Breast epithelium (tissue), 4 donors: Measurements from ENCODE around the gene DDX43. TPM values are rescaled to one million over a fixed set of nuclear protein-coding genes. Genes with fewer than 3 reads are reported as not detected.
"Not testable (repeated sequence)": the region's sequence is repeated elsewhere in the genome, so short reads cannot be mapped to it uniquely, and the experiment has no call there.

Experiments
- DNase-seq, 2 donors: peaks; one replicate each; pipeline ENCODE4 v3.0.0-alpha.2; 2019; ENCODE audit warnings: low spot score in 2 of 2
- H3K27ac ChIP-seq, 2 donors: fragments of 200-600 bp; sonication (generic) in 1 of 2; one replicate each; pipeline ENCODE4 v1.5.1; 2016 to 2019; ENCODE audit warnings: mild to moderate bottlenecking in 1 of 2
- H3K27me3 ChIP-seq, 2 donors: fragments of 200-600 bp; sonication (generic) in 1 of 2; one replicate each; pipeline versions ENCODE4 v1.5.1 to v1.6.0; 2017 to 2019; ENCODE audit warnings: control low read depth in 1 of 2, mild to moderate bottlenecking in 1 of 2
- H3K36me3 ChIP-seq: fragments of 200-600 bp; one replicate; pipeline ENCODE4 v1.5.1; 2019
- H3K4me1 ChIP-seq, 2 donors: fragments of 200-600 bp; sonication (generic); one replicate each; pipeline ENCODE4 v1.5.1; 2016 to 2019; ENCODE audit warnings: control low read depth in 1 of 2
- H3K4me3 ChIP-seq, 3 donors: fragments of 200-600 bp; sonication (generic); 1 replicate in 2 of 3; 2 replicates in 1 of 3; pipeline ENCODE4 v1.5.1; 2016 to 2019; ENCODE audit warnings: mild to moderate bottlenecking in 3 of 3, moderate library complexity in 2 of 3
- H3K9me3 ChIP-seq, 2 donors: fragments of 200-600 bp; sonication (generic) in 1 of 2; one replicate each; pipeline ENCODE4 v1.5.1; 2016 to 2019; ENCODE audit warnings: control low read depth in 1 of 2
- CTCF ChIP-seq, 3 donors: fragments of 450-650 bp; IDR thresholded peaks; one replicate each; pipeline ENCODE4 v1.5.1; 2016 to 2017; ENCODE audit warnings: antibody characterized with exemption in 3 of 3, mild to moderate bottlenecking in 3 of 3, moderate library complexity in 3 of 3
- POLR2A ChIP-seq: fragments of 450-650 bp; IDR thresholded peaks from one replicate; pipeline ENCODE4 v1.6.1; 2016; ENCODE audit warnings: antibody characterized with exemption, mild to moderate bottlenecking, moderate library complexity
- POLR2AphosphoS5 ChIP-seq, 3 donors: sonication (generic); formaldehyde crosslinking; IDR thresholded peaks; one replicate each; pipeline ENCODE4 v1.6.1; 2017; ENCODE audit warnings: antibody characterized with exemption in 3 of 3
- intact Hi-C: fragments of 100-400 bp; cut with DNase I; formaldehyde crosslinking; loops from one replicate; pipeline ENCODE4 v1.15.1; 2023; ENCODE audit warnings: low total_unique reads
- total RNA-seq, 3 donors: library from RNA; depleted of rRNA; stranded (reverse); fragments of >200 nt; gene quantifications; one replicate each; pipeline ENCODE4 v1.1.0, GENCODE V29; 2016

DDX43 gene
- total RNA-seq, 3 donors from 2014 or later = 1.5 to 5.9 (median 5.0) TPM

- H3K36me3 ChIP-seq = no peaks in the 10 kb centered on the region
- H3K4me1 ChIP-seq = no peaks in the 10 kb centered on the region
- TF ChIP-seq POLR2A = no peak
- TF ChIP-seq POLR2AphosphoS5 (IDR thresholded peaks at IDR 0.05) = no peak
- TF ChIP-seq CTCF (IDR thresholded peaks at IDR 0.05) = no peak
- intact Hi-C loops = no loop called here
- H3K9me3 ChIP-seq = no peaks in the 10 kb centered on the region
- H3K27ac ChIP-seq = no peak overlapping the region
- no peak for DNase-seq
- no peaks in the 10 kb centered on the region for H3K27me3 ChIP-seq
- H3K4me3 ChIP-seq = no peak overlapping the region
Observed at GRCh38 chr6:73455865-73456629, 61.4 kb downstream of the DDX43 start.

GRCh38 chr6:73459474-73459873, 64.8 kb downstream of the DDX43 start:
- H3K9me3 ChIP-seq, H3K27me3 ChIP-seq, intact Hi-C loops, H3K4me1 ChIP-seq, H3K4me3 ChIP-seq, H3K27ac ChIP-seq, DNase-seq, H3K36me3 ChIP-seq: not testable (repeated sequence)

DNA sequence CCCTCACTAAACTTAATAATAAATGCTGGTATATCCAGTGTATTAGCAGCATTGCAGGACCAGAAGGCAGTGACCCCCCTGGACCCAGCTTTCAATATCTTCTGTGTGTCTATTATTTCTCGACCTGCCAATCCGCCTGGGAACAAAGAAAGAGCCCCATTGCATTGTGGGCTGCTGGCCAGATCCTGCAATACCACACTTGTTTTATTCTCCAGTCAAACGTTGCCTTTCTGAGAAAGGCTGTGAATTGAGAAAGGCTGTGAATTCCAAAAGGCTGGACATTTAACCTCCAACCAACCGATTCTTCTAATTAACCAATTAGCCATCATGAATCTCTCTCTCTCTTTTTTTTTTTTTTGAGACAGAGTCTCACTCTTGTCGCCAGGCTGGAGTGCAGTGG, 65.4 kb downstream of the DDX43 start:
- intact Hi-C loops = no loop called here
- TF ChIP-seq POLR2AphosphoS5 (IDR thresholded peaks at IDR 0.05) (no peak), CTCF (IDR thresholded peaks at IDR 0.05) (no peak), POLR2A (no peak)
- Histone ChIP-seq H3K36me3 (no peaks in the 10 kb centered on the region), H3K9me3 (no peaks in the 10 kb centered on the region), H3K4me1 (no peaks in the 10 kb centered on the region), H3K27ac (no peak overlapping the region), H3K27me3 (no peaks in the 10 kb centered on the region), H3K4me3 (no peak overlapping the region)
- DNase-seq = no peak

- peak; percentile 83 to 84 for DNase-seq
- TF ChIP-seq POLR2A = peak; percentile 44
- no peak for TF ChIP-seq CTCF (IDR thresholded peaks at IDR 0.05)
- TF ChIP-seq POLR2AphosphoS5 (IDR thresholded peaks at IDR 0.05) = peak; percentile 80 to 88 (median 85)
- H3K27ac ChIP-seq = peak within 1 kb of the TSS; percentile 93 to 94
- no peaks in the 10 kb centered on the region for H3K9me3 ChIP-seq
- no peaks in the 10 kb centered on the region for H3K4me1 ChIP-seq
- peak within 1 kb of the TSS; percentile 82 to 95 (median 93) for H3K4me3 ChIP-seq
- peaks cover 5% of the 10 kb centered on the region for H3K36me3 ChIP-seq
- intact Hi-C loops = no loop called here
- no peaks in the 10 kb centered on the region for H3K27me3 ChIP-seq
Observed at GRCh38 chr6:73461537-73462350, 67.1 kb downstream of the DDX43 start, which contains the start of gene MTO1. Gene MTO1, plus strand, starts transcription at chr6:73461737. Its CDS starts 118 bp downstream, at chr6:73461855.

Other genes with a start within 250 kb of the DDX43 start
- not detected for gene KHDC1L, start 169.3 kb upstream of the DDX43 start, total RNA-seq
- gene KHDC1, start 131.6 kb upstream of the DDX43 start, total RNA-seq = 1 to 10 TPM in 1 of 3 donors, under 1 TPM in 2; 0.32 to 1.0 (median 0.66) TPM
- gene DPPA5, start 40.6 kb upstream of the DDX43 start, total RNA-seq = not detected
- not detected for gene KHDC3L, start 32.2 kb upstream of the DDX43 start, total RNA-seq
- gene OOEP, start 24.9 kb upstream of the DDX43 start, total RNA-seq = under 1 TPM in 1 of 3 donors, not detected in 2; 0.33 TPM
- 1 to 10 TPM; 3.7 to 5.9 (median 3.7) TPM for gene CGAS, start 57.5 kb downstream of the DDX43 start, total RNA-seq
- gene MTO1, start 66.9 kb downstream of the DDX43 start, total RNA-seq = 10 to 100 TPM; 17.4 to 40.8 (median 34.4) TPM
- over 10,000 TPM; 12,629 to 16,405 (median 13,038) TPM for gene EEF1A1, start 126.2 kb downstream of the DDX43 start, total RNA-seq